ENCODE results near the gene MLXIP.

Gene MLXIP

DNA sequence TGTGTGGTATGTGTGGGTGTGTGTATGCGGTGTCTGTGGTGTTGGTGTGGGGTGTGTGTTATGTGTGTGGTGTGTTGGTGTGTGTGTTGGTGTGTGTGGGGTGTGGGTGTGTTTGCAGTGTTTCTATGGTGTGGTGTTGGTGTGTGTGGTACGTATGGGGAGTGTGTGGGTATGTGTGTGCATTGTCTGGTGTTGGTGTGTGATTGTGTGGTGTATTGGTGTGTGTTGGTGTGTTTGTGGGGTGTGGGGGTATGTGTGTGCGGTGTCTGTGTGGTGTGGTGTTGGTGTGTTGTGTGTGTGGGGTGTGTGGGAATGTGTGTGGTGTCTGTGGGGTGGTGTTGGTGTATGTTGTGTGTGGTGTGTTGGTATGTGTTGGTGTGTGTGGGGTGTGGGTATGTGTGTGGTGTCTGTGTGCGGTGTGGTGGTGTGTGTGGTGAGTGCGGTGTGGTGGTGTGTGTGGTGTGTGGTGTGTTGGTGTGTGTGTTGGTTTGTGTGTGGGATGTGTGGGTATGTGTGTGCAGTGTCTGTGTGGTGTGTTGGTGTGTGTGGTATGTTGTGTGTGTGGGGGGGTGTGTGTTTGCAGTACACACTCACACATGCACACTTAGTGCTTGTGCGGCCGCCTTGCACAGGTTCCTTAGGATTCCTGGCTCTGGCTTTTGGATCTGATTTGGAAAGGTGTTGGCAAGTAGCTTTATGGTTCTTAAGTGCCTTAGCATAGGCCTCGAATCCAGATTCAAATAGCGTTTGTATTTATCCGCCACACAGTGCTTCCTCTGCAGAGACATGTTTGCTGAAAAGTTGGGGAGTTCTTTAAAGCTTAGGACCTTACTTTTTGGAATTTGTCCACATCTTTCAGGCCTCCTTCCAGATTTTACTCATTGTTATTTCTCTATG lies 16.4 kb downstream of the MLXIP start (continued):
- TF ChIP-seq, protein P1, sequence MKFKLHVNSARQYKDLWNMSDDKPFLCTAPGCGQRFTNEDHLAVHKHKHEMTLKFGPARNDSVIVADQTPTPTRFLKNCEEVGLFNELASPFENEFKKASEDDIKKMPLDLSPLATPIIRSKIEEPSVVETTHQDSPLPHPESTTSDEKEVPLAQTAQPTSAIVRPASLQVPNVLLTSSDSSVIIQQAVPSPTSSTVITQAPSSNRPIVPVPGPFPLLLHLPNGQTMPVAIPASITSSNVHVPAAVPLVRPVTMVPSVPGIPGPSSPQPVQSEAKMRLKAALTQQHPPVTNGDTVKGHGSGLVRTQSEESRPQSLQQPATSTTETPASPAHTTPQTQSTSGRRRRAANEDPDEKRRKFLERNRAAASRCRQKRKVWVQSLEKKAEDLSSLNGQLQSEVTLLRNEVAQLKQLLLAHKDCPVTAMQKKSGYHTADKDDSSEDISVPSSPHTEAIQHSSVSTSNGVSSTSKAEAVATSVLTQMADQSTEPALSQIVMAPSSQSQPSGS (tag by site-specific recombination; IDR thresholded peaks at IDR 0.05; ENCODE audit: low read depth), result no peak
- TF ChIP-seq ZNF544 (tag by site-specific recombination; IDR thresholded peaks at IDR 0.05), result no peak
- peak; percentile 17; the same call in 1 of the 2 replicates for TF ChIP-seq SP7 (tag by site-specific recombination; IDR thresholded peaks at IDR 0.05)
- peak; percentile 45; the same call in 1 of the 2 replicates for TF ChIP-seq SCRT1 (tag by site-specific recombination; IDR thresholded peaks at IDR 0.05; ENCODE audit: borderline replicate concordance)
- TF ChIP-seq, protein P2, sequence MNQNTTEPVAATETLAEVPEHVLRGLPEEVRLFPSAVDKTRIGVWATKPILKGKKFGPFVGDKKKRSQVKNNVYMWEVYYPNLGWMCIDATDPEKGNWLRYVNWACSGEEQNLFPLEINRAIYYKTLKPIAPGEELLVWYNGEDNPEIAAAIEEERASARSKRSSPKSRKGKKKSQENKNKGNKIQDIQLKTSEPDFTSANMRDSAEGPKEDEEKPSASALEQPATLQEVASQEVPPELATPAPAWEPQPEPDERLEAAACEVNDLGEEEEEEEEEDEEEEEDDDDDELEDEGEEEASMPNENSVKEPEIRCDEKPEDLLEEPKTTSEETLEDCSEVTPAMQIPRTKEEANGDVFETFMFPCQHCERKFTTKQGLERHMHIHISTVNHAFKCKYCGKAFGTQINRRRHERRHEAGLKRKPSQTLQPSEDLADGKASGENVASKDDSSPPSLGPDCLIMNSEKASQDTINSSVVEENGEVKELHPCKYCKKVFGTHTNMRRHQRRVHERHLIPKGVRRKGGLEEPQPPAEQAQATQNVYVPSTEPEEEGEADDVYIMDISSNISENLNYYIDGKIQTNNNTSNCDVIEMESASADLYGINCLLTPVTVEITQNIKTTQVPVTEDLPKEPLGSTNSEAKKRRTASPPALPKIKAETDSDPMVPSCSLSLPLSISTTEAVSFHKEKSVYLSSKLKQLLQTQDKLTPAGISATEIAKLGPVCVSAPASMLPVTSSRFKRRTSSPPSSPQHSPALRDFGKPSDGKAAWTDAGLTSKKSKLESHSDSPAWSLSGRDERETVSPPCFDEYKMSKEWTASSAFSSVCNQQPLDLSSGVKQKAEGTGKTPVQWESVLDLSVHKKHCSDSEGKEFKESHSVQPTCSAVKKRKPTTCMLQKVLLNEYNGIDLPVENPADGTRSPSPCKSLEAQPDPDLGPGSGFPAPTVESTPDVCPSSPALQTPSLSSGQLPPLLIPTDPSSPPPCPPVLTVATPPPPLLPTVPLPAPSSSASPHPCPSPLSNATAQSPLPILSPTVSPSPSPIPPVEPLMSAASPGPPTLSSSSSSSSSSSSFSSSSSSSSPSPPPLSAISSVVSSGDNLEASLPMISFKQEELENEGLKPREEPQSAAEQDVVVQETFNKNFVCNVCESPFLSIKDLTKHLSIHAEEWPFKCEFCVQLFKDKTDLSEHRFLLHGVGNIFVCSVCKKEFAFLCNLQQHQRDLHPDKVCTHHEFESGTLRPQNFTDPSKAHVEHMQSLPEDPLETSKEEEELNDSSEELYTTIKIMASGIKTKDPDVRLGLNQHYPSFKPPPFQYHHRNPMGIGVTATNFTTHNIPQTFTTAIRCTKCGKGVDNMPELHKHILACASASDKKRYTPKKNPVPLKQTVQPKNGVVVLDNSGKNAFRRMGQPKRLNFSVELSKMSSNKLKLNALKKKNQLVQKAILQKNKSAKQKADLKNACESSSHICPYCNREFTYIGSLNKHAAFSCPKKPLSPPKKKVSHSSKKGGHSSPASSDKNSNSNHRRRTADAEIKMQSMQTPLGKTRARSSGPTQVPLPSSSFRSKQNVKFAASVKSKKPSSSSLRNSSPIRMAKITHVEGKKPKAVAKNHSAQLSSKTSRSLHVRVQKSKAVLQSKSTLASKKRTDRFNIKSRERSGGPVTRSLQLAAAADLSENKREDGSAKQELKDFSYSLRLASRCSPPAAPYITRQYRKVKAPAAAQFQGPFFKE (tag by site-specific recombination; IDR thresholded peaks at IDR 0.05; ENCODE audit: borderline replicate concordance), result no peak
- TF ChIP-seq ZNF837 (tag by site-specific recombination; IDR thresholded peaks at IDR 0.05), result no peak; the same call in 1 of the 2 replicates
- TF ChIP-seq YY1 (tag by site-specific recombination; IDR thresholded peaks at IDR 0.05), result no peak
- TF ChIP-seq, protein P3, sequence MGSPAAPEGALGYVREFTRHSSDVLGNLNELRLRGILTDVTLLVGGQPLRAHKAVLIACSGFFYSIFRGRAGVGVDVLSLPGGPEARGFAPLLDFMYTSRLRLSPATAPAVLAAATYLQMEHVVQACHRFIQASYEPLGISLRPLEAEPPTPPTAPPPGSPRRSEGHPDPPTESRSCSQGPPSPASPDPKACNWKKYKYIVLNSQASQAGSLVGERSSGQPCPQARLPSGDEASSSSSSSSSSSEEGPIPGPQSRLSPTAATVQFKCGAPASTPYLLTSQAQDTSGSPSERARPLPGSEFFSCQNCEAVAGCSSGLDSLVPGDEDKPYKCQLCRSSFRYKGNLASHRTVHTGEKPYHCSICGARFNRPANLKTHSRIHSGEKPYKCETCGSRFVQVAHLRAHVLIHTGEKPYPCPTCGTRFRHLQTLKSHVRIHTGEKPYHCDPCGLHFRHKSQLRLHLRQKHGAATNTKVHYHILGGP (tag by site-specific recombination; IDR thresholded peaks at IDR 0.05), result peak; percentile 35; the same call in 1 of the 2 replicates
- TF ChIP-seq, protein P4, sequence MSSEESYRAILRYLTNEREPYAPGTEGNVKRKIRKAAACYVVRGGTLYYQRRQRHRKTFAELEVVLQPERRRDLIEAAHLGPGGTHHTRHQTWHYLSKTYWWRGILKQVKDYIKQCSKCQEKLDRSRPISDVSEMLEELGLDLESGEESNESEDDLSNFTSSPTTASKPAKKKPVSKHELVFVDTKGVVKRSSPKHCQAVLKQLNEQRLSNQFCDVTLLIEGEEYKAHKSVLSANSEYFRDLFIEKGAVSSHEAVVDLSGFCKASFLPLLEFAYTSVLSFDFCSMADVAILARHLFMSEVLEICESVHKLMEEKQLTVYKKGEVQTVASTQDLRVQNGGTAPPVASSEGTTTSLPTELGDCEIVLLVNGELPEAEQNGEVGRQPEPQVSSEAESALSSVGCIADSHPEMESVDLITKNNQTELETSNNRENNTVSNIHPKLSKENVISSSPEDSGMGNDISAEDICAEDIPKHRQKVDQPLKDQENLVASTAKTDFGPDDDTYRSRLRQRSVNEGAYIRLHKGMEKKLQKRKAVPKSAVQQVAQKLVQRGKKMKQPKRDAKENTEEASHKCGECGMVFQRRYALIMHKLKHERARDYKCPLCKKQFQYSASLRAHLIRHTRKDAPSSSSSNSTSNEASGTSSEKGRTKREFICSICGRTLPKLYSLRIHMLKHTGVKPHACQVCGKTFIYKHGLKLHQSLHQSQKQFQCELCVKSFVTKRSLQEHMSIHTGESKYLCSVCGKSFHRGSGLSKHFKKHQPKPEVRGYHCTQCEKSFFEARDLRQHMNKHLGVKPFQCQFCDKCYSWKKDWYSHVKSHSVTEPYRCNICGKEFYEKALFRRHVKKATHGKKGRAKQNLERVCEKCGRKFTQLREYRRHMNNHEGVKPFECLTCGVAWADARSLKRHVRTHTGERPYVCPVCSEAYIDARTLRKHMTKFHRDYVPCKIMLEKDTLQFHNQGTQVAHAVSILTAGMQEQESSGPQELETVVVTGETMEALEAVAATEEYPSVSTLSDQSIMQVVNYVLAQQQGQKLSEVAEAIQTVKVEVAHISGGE (tag by site-specific recombination; conservative IDR thresholded peaks at IDR 0.05; ENCODE audit: low read depth), result no peak
- TF ChIP-seq, protein P5, sequence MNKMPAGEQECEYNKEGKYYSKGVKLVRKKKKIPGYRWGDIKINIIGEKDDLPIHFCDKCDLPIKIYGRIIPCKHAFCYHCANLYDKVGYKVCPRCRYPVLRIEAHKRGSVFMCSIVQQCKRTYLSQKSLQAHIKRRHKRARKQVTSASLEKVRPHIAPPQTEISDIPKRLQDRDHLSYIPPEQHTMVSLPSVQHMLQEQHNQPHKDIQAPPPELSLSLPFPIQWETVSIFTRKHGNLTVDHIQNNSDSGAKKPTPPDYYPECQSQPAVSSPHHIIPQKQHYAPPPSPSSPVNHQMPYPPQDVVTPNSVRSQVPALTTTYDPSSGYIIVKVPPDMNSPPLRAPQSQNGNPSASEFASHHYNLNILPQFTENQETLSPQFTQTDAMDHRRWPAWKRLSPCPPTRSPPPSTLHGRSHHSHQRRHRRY (tag by site-specific recombination; IDR thresholded peaks at IDR 0.05), result 0 out of 2 replicates have a peak, but pooled peaks have one; percentile 53
- TF ChIP-seq HOXC10 (CRISPR knock-in tag; IDR thresholded peaks at IDR 0.05), result no peak
- peak; percentile 63; the same call in 1 of the 2 replicates for TF ChIP-seq GLI4 (tag by site-specific recombination; IDR thresholded peaks at IDR 0.05)
- no peak for TF ChIP-seq ZNF311 (tag by site-specific recombination; IDR thresholded peaks at IDR 0.05; ENCODE audit: borderline replicate concordance)
- TF ChIP-seq ZNF623 (tag by site-specific recombination; IDR thresholded peaks at IDR 0.05), result no peak
- TF ChIP-seq ZNF223 (tag by site-specific recombination; IDR thresholded peaks at IDR 0.05), result no peak
- 0 out of 2 replicates have a peak, but pooled peaks have one; percentile 26 for TF ChIP-seq SALL2 (tag by site-specific recombination; IDR thresholded peaks at IDR 0.05; ENCODE audit: borderline replicate concordance)
- no peak for TF ChIP-seq REPIN1 (tag by site-specific recombination; IDR thresholded peaks at IDR 0.05; ENCODE audit: low read depth)
- TF ChIP-seq ZNF140 (tag by site-specific recombination; IDR thresholded peaks at IDR 0.05), result peak; percentile 4; the same call in 1 of the 2 replicates
- TF ChIP-seq ZNF843 (tag by site-specific recombination; IDR thresholded peaks at IDR 0.05), result no peak
- no peak for TF ChIP-seq ZNF510 (tag by site-specific recombination; IDR thresholded peaks at IDR 0.05; ENCODE audit: insufficient replicate concordance)
- TF ChIP-seq, protein P6, sequence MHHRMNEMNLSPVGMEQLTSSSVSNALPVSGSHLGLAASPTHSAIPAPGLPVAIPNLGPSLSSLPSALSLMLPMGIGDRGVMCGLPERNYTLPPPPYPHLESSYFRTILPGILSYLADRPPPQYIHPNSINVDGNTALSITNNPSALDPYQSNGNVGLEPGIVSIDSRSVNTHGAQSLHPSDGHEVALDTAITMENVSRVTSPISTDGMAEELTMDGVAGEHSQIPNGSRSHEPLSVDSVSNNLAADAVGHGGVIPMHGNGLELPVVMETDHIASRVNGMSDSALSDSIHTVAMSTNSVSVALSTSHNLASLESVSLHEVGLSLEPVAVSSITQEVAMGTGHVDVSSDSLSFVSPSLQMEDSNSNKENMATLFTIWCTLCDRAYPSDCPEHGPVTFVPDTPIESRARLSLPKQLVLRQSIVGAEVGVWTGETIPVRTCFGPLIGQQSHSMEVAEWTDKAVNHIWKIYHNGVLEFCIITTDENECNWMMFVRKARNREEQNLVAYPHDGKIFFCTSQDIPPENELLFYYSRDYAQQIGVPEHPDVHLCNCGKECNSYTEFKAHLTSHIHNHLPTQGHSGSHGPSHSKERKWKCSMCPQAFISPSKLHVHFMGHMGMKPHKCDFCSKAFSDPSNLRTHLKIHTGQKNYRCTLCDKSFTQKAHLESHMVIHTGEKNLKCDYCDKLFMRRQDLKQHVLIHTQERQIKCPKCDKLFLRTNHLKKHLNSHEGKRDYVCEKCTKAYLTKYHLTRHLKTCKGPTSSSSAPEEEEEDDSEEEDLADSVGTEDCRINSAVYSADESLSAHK (tag by site-specific recombination; IDR thresholded peaks at IDR 0.05), result 0 out of 2 replicates have a peak, but pooled peaks have one; percentile 25
- 0 out of 2 replicates have a peak, but pooled peaks have one; percentile 38 for TF ChIP-seq ZNF548 (tag by site-specific recombination; IDR thresholded peaks at IDR 0.05)

Data from HEK293 (cell line).